DMS153 treated with DMSO at 0.1 percent for 48 hours (cell line): ENCODE measurements around the gene SCAPER.
"Not testable (repeated sequence)": the region's sequence is repeated elsewhere in the genome, so short reads cannot be mapped to it uniquely, and the experiment has no call there.

Source experiments
- DNase-seq: peaks from one replicate; lab custom pipeline; 2025; ENCODE audit not compliant: unreplicated experiment; lab: John Stamatoyannopoulos, UW

The SCAPER gene

DNA sequence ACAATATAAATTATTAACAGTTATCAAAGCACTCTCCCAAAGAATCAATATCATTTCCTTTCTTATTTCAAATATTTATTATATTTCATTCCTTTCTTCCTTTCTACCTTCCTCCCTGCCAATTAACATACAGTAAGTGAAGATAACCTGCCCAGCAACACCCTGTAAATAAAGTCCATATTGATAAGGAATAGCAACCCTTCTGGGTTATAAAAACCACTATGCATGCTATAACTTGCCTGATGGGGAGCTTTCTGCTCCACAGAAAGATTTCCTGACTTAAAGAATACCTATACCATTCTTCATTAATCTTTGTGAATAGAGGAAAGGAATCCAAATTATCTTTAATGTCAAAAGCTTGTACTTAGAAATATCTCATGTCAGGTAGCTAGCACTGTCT is 402.0 kb downstream of the SCAPER start:
- DNase-seq, result no peak

DNA sequence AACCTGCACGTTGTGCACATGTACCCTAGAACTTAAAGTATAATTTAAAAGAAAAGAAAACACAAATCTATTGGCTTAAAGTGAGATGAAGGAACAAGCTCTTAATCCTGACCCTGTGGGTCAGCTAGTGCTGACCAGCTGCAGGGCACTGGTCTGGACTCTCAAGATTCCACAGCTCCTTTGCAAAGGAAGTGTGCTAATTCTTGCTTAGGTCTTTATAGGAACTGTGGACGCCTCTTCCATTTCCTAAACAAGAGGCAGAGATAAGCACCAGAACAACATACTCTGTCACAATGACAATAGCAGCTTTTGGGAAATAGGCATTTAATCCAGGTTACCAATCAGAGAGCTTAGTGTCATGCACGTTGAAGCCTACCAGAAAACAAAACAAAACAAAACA is 402.5 kb downstream of the SCAPER start:
- no peak for DNase-seq

DNA sequence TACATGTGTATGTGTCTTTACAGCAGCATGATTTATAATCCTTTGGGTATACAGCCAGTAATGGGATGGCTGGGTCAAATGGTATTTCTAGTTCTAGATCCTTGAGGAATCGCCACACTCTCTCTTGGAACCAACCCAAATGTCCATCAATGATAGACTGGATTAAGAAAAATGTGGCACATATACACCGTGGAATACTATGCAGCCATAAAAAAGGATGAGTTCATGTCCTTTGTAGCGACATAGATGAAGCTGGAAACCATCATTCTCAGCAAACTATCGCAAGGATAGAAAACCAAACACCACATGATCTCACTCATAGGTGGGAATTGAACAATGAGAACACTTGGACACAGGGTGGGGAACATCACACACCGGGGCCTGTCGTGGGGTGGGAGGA is 403.0 kb downstream of the SCAPER start:
- not testable (repeated sequence) for DNase-seq

DNA sequence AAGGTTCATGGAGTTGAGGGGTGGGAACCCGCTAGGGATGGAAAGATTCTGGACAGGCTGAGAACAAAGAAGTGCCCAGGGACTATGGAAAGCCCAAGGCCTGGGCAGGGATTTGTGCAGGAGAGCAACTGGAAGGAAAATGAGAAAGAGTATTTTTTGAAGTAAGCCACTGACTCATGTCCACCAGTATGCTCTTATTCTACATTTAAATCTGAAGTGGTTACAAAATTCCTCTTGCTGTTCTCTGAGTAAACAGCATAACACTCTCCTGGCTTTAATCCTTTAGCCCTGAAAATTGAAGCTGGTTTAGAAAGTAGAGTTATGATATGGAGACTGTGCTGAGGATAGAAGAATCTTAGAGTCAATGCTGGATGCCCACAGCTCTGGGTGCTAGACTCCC is 403.4 kb downstream of the SCAPER start:
- DNase-seq, result no peak

DNA sequence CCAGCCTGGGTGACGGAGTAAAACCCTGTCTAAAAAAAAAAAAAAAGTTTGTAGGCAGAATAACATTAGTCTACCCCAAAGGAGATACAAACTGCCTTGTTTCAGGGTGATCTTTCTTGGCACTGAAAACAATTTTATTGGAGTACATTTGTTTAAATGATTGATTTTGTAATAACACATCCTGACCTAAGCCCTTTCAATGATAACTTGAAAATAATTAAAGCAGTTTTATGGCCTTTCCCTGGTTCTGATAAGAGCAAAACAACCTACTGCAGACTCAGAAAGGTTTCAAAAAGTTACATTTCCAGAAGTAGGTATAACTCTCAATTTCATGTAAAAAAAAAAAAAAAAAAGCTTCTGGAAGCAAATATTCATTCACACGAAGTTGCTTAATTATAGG is 404.1 kb downstream of the SCAPER start:
- DNase-seq, result no peak

DNA sequence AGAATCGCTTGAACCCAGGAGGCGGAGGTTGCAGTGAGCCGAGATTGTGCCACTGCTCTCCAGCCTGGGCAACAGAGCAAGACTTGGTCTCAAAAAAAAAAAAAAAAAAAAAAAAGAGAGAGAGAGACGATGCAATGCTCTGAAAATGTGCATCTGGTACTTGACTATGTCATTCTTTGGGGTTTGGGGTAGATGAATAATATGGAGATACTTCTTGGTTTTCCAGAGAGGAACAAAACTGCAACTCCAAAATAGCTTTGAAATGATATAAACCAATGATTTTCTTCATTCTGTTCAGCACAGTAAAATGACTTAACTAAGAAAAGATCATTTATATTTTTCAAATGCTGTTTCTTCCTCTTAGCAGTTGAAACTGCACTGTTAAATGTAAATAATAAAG is 409.7 kb downstream of the SCAPER start:
- DNase-seq, result no peak

DNA sequence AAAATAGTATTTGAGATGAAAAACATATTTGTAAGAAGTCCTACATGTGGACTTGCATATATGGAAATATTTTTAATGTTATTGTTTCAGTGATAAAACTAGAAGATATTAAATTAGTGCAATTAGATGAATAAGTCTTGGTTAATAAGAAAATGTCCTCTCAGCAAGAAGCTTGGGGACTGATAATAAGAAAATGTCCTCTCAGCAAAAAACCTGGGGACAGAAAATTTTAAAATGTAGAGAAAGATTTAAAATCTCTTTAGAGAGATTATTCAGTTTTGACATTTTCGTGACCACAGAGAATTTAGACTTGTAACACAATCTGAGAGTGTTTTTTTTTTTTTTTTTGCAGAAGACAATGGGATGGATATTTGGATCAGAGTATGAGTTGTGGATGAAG is 412.6 kb downstream of the SCAPER start:
- DNase-seq, result no peak

DNA sequence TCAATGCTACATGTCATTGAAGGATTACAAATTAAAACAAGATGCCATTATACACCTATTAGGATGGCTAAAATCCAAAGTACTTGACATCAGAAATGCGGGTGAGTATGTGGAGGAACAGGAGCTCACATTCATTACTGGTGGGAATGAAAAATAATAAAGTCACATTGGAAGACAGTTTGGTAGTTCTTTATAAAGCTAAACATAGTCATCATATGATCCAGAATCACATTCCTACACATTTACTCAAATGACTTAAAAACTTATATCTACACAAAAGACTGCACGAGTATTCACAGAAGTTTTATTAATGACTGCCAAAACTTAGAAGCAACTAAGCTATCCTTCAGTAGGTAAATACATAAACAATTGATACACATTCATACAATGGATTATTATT is 421.4 kb downstream of the SCAPER start:
- DNase-seq, result no peak

DNA sequence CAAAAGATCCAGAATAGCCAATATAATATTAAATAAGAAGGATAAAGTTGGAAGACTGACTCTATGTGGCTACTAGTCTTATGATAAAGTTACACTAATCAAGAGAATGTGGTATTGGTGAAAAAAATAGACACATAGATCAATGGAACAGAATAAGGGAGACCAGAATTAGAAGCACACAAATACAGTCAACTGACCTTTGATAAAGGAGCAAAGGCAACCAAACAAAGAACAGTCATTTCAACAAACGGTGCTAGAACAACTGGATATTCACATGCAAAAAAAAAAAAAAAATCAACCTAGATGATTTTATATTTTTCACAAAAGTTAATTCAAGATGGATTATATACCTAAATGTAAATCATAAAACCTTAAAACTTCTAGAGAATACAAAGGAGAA is 422.1 kb downstream of the SCAPER start:
- no peak for DNase-seq

DNA sequence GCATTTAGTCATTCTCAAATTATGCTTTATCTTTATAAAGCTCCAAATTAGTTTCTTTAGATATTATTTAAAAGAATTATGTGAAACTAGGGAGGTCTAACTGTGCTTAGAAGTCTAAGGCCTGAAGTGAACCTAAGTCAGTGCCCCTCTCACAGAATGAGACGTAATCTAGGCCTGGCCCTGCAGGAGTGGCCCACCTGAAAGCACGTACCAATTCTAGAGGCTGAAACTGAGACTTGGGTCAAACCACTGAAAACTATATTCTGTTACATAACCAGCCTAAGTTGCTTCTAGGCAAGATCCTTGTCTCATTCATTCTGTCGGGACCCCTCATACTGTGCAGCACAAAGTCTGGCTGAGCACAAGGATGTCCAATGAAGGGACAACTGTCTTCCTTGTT is 424.9 kb downstream of the SCAPER start:
- no peak for DNase-seq

DNA sequence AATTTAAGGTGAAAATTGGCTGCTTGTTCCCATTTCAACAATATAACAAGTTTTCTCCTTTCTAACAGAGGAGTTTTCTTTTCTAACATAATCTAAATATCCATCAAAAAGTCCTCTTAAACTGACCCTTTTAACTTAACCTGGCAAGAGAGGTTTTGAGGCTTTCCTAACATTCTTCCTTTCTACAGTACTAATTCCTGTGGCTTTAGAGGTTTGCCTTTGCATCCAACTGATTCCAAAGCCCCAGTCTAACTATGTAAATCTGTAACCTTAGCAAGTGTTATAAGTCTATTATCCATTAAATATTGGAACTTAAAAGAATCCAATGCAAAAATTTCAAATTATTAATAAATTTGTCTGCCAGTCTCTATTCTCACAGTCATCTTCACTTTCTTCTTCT is 434.4 kb downstream of the SCAPER start:
- no peak for DNase-seq

DNA sequence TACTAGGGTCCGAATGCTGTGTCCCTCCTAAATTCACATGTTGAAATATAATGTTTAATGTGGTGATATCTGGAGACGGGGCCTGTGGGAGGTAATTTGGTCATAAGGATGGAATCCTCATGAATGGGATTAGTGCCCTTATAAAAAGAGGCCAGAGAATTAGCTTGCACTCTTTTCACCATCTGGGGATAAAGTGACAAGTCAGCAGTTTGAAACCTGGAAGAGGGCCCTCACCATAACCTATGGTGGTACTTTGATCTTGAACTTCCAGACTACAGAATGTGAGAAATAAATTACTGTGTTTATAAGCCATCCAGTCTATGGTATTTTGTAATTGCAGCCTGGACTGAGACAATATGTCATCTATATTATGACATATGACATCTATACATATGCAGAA is 436.4 kb downstream of the SCAPER start:
- DNase-seq, result no peak

DNA sequence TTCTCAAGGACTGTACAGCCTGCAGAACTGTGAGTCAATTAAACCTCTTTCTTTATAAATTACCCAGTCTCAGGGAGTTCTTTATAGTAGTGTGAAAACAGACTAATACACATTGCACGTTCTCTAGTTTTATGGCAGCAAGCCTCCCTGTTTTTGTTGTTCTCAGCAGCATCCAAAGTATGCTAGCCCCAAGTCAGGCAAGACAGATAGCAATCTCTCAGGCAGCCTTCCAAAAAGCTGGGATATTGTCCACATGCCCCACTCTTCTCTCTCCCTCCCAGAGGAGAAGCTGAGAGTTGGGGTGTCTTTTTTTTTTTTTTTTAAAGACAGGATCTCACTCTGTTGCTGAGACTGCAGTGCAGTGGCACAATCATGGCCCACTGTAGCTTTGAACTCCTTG is 438.0 kb downstream of the SCAPER start:
- DNase-seq, result no peak

DNA sequence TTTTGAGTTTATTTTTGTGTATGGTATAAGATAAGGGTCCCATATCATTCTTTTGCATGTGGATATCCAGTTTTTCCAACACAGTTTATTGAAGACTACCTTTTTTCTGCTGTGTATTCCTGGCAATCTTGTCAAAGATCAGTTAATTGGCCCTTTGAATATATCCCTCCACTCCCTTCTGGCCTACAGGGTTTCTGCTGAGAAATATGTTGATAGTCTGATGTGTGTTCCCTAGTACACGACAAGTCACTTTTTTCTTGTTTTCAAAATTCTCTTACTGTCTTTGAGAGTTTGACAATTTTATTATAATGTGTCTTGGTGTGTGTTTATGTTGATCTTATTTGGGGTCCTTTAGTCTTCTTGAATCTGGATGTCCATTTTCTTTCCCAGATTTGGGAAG is 439.4 kb downstream of the SCAPER start:
- DNase-seq, result no peak

DNA sequence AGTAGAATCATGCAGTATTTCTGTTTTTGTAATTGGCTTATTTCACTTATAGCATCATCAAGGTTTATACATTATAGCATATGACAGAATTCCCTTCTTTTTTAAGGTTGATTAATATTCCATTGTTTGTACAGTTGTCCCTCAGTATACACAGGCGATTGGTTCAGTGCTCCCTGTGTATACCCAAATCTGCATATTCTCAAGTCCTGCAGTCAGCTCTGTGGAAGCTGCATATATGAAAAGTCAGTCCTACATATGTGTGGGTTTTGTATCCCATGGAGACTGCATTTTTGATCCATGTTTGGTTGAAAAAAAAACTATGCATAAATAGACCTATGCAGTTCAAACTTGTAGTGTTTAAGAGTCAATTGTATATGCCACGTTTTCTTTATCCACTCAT is 440.9 kb downstream of the SCAPER start:
- no peak for DNase-seq

DNA sequence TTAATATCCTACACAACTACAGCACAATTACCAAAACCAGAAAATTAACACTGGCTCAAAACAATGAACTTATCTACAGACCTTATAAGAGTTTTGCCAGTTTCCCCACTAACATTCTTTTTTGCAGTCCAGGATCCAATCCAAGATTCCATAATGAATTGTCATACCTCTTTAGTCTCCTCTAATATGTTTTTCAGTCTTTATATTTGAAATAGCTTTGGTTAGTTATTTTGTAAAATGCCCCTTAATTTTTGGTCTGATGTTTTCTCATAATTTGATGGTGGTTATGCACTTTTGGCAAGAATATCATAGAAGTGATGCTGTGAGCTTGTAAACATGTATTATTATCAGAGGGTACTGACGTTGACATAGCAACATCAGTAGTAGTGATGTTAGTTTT is 444.3 kb downstream of the SCAPER start:
- no peak for DNase-seq

DNA sequence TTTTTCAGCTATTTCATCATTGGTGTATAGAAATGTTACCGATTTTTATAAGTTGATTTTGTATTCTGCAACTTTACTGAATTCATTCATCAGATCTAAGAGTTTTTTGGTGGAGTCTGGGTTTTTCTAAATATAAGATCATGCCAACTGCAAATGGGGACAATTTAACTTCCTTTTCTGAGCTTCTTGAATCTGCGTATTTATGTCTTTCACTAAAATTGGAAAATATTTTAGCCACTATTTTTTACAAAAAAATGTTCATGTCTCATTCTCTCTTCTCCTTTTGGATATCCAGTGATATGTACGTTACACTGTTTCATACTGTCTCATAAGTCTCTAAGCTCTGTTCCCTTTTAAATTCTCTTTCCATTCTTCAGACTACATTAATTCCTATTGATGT is 444.8 kb downstream of the SCAPER start:
- no peak for DNase-seq

DNA sequence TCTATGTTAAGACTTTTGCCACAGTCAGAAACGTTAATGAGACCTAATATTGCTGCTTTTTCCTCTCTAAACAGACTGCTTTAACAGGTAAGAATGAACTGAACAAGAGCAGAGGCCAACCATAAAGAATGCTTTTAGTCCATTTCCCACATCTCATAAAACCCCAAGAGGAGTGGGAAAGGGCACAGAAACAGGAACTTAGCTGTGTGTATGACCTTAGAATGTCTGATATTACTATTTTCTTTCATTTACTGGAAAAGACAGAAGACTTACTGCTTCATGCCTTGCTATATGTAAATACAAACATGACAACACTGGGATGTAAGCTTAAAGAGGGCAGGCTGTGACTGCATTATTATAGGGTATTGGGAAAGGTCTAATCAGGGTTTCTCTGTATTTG is 453.6 kb downstream of the SCAPER start:
- DNase-seq, result no peak

DNA sequence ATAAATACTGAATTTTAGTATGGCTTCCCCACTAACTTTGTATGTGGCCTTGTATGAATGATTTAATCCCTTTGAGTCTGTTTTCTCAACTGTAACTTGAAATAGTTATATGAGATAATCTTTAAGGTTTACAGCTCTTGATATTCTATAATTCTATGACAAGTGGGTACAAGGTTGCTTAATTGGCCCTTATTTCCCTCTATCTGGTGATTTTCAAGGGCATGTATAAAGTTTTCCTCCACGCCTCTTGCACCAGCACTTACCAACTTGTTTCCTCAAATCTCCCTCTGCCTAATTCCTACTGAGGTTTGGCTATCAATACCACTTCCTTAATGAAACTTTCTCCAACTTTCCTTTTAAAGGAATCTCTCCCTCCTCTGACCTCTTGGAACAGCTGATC is 455.7 kb downstream of the SCAPER start:
- DNase-seq, result no peak

DNA sequence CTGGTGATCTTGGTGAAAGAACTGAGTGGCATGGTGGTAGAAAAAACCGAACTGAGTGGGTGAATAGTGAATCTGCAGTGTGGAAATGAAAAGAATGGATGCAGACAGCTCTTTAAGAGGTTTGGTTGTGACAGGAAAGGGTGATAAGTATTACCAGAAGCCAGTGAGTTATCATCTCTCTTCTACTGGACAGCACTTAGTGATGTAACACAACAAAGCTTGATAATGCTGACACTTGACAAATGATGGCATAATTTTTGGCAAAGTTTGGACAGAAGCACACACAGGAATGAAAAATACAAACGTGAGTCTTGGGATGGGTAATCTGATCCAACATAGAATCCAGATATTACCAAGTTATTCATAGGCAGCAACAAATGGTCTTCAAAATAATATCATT is 456.4 kb downstream of the SCAPER start:
- no peak for DNase-seq

DNA sequence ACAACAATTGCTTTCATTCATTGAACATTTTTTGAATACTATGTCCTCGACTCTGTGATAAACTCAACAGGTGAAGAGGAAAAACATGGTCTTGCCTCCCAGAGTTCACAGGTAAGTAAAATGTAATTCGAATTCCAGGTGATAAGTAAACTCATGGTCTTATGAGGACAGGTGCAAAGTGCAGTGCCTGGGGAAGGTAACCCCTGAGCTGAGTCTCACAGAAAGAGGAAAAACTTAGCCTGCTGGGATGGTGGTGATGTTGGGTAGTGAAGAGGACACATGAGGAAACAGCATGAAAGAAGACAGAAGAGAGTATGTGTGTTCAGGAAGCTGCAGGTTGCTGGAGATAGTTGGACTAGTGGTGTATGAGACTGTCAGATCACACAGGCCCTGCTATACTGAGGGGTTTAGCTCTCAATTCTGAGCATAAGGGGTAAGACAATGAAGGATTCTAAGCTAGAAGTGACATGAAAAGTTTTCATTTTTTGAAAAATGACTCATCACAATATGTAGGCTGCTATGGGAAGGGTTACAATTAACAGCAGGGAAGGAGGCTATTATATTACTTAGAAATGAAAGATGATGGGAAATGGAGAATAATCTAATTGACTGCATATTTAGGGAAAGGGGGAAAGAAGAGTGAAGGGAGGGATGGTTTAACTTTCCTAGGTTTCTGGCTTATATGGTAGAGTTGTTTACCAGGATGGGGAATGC is 457.3 kb downstream of the SCAPER start:
- DNase-seq, result no peak

DNA sequence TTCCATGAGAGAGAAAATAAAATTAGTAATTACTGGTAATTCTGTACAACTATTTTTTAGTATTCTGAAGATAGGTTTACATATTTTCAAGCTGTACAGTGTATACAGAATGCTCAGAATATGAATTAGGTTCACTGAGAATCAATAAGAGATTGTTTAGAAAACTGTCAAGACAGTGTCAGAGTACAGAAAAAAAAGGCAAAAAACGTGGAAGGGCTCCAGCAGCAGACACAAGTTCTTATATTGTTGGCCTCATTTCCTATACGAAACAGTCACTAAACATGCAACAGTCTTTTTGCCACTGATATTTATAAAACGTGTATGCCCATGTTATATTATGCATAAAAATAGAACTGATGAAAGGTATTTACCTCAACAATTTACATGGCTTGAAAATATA is 464.7 kb downstream of the SCAPER start:
- DNase-seq, result no peak

DNA sequence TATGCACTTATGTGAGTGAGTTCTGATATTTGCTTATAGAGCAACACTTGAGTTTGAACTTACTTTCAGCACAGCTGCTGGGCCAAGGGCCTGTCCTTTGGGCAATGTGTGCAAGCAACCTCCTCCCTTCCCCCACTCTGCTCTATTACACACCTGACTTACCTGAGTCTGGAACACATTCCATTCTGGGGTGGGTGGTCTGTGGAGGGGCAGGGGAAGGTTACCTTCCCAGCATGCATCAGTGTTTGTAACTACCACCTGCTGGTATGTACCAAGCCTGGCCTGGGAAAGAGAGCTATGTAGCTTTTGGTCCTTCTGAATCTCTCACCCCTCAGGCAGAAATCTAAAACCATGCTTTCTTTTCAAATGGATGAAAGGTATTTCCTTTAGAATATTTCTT is 465.6 kb downstream of the SCAPER start:
- DNase-seq, result no peak
